Endothelial cell of umbilical vein (primary cell): ENCODE data around the gene IDI2. TPM values are rescaled to one million over a fixed set of nuclear protein-coding genes. Genes with fewer than 3 reads are reported as not detected.
A peak's percentile ranks its signal among the peaks of the same experiment; 100 is the strongest.
"Not testable (repeated sequence)": the region's sequence is repeated elsewhere in the genome, so short reads cannot be mapped to it uniquely, and the experiment has no call there.

Experiments
- BruUV-seq: library from RNA; stranded (reverse); fragments of 400-500 nt; replicated peaks from 2 replicates; lab custom pipeline; 2021; lab: Mats Ljungman, UMichigan
- CTCF ChIA-PET: fragments of 300-600, 350-600 bp; sonication (Branson Sonifier 250); formaldehyde crosslinking; loops from one replicate; lab custom pipeline; 2021; ENCODE audit warnings: antibody characterized with exemption, inconsistent platforms; lab: Charles Lee
- POLR2A ChIA-PET: fragments of 300-600, 350-600 bp; sonication (Branson Sonifier 250); formaldehyde crosslinking; loops from one replicate; lab custom pipeline; 2021; ENCODE audit warnings: antibody characterized with exemption, inconsistent platforms; lab: Charles Lee
- DNase-seq: peaks from one replicate; pipeline ENCODE4 v3.0.0-alpha.2; 2011; ENCODE audit warnings: low read depth, low spot score
- FAIRE-seq: peaks from 2 replicates; lab custom pipeline; 2011; peaks lifted over from hg19 to GRCh38; lab: Jason Lieb, UNC
- H2AFZ ChIP-seq: 2 replicates; pipeline ENCODE4 v1.6.0; 2012; ENCODE audit warnings: low read depth, low read length, control low read depth, inconsistent platforms
- H3K27ac ChIP-seq: 2 replicates; pipeline ENCODE4 v1.5.1; 2011; ENCODE audit warnings: low read depth, mild to moderate bottlenecking, control low read depth, low read length, moderate library complexity; ENCODE audit not compliant: insufficient read depth
- H3K27me3 ChIP-seq, 2 experiments: 2 replicates each; pipeline versions ENCODE4 v1.6.0 to v1.6.1; 2011; ENCODE audit warnings: low read length in 2 of 2, mixed read lengths in 1 of 2; ENCODE audit not compliant: control insufficient read depth in 2 of 2, insufficient read depth in 2 of 2
- H3K36me3 ChIP-seq, 2 experiments: 2 replicates in 1 of 2; 3 replicates in 1 of 2; pipeline ENCODE4 v1.5.1; 2011; ENCODE audit warnings: low read length in 2 of 2, mild to moderate bottlenecking in 1 of 2, moderate library complexity in 1 of 2; ENCODE audit not compliant: control insufficient read depth in 2 of 2, insufficient read depth in 2 of 2; ENCODE audit errors: extremely low read depth in 1 of 2
- H3K4me1 ChIP-seq: 3 replicates; pipeline ENCODE4 v1.5.1; 2011; ENCODE audit warnings: mild to moderate bottlenecking, low read length; ENCODE audit not compliant: control insufficient read depth, insufficient read depth; ENCODE audit errors: extremely low read depth
- H3K4me2 ChIP-seq: 2 replicates; pipeline ENCODE4 v1.6.1; 2011; ENCODE audit warnings: low read length, control low read depth, mixed read lengths; ENCODE audit not compliant: insufficient read depth
- H3K4me3 ChIP-seq, 3 experiments: fragments of 200-600 bp in 1 of 3; sonication (generic), shearing (Covaris generic) in 1 of 3; replicated peaks in 1 of 3; 2 replicates each; pipeline ENCODE4 v1.5.1; 2011 to 2016; ENCODE audit warnings: control low read depth in 3 of 3, low read length in 3 of 3, mild to moderate bottlenecking in 2 of 3, inconsistent platforms in 1 of 3, low read depth in 1 of 3, moderate library complexity in 1 of 3; ENCODE audit not compliant: insufficient read depth in 1 of 3
- H3K79me2 ChIP-seq: 2 replicates; pipeline ENCODE4 v1.6.0; 2012; ENCODE audit warnings: low read length, inconsistent platforms; ENCODE audit not compliant: control insufficient read depth, insufficient read depth
- H3K9ac ChIP-seq: replicated peaks from 2 replicates; pipeline ENCODE3; 2011; ENCODE audit warnings: low read length, control low read depth; ENCODE audit not compliant: insufficient read depth; ENCODE audit errors: extremely low read depth
- H3K9me1 ChIP-seq: replicated peaks from 3 replicates; pipeline ENCODE4 v1.6.0; 2011; ENCODE audit warnings: mild to moderate bottlenecking, low read length; ENCODE audit not compliant: control insufficient read depth, insufficient read depth; ENCODE audit errors: extremely low read depth
- H3K9me3 ChIP-seq: replicated peaks from 2 replicates; pipeline ENCODE4 v1.5.1; 2012; ENCODE audit warnings: low read length, inconsistent platforms; ENCODE audit not compliant: control insufficient read depth, insufficient read depth
- H4K20me1 ChIP-seq: replicated peaks from 2 replicates; pipeline ENCODE3; 2011; ENCODE audit warnings: mild to moderate bottlenecking, low read length; ENCODE audit not compliant: control insufficient read depth, insufficient read depth; ENCODE audit errors: extremely low read depth
- FOS ChIP-seq: IDR thresholded peaks from 2 replicates; pipeline ENCODE4 v1.6.1; 2011; ENCODE audit warnings: mild to moderate bottlenecking, low read length, moderate library complexity, borderline replicate concordance; ENCODE audit not compliant: insufficient read depth
- GATA2 ChIP-seq: IDR thresholded peaks from 2 replicates; pipeline ENCODE4 v1.7.0; 2011; ENCODE audit warnings: low read depth, mild to moderate bottlenecking, moderate library complexity, mixed read lengths, low read length; ENCODE audit not compliant: insufficient read length, insufficient read depth
- JUN ChIP-seq: IDR thresholded peaks from 2 replicates; pipeline ENCODE4 v1.6.1; 2011; ENCODE audit warnings: borderline replicate concordance, low read depth; ENCODE audit not compliant: insufficient read length, insufficient read depth
- MYC ChIP-seq: IDR thresholded peaks from one replicate; pipeline ENCODE4 v1.6.1; 2011; ENCODE audit warnings: mild to moderate bottlenecking, low read depth, low read length
- POLR2A ChIP-seq: IDR thresholded peaks from 2 replicates; pipeline ENCODE4 v1.6.1; 2012; ENCODE audit warnings: low read depth, mild to moderate bottlenecking, control low read depth, low read length
- POLR2AphosphoS5 ChIP-seq: IDR thresholded peaks from 2 replicates; pipeline ENCODE4 v1.6.1; 2012; ENCODE audit warnings: low read depth, mild to moderate bottlenecking, control low read depth, low read length, moderate library complexity; ENCODE audit not compliant: insufficient read depth
- dilution Hi-C: fragments of 300-500 bp; cut with MboI; formaldehyde crosslinking; loops from one replicate; pipeline ENCODE4 v1.15.0; 2019; ENCODE audit warnings: low sequenced_read_pairs; ENCODE audit not compliant: extremely low pct_ligation_motif_present
- intact Hi-C: fragments of 100-400 bp; cut with micrococcal nuclease; formaldehyde crosslinking; loops from one replicate; pipeline ENCODE4 v1.10.0; 2022
- polyA plus RNA-seq, 4 experiments: library from polyadenylated mRNA; depleted of rRNA in 3 of 4; stranded (reverse) in 3 of 4; unstranded in 1 of 4; fragments of >200 nt; gene quantifications; 2 replicates each; pipeline versions ENCODE4 v1.2.1 to v1.2.3, GENCODE V29; 2011 to 2012; ENCODE audit warnings: missing spikeins in 1 of 4
- total RNA-seq: library from RNA; stranded (reverse); gene quantifications from 2 replicates; pipeline ENCODE4 v1.2.3, GENCODE V29; 2021

IDI2 gene
- total and polyA plus RNA-seq, 2 donors (not counting 3 experiments of a cell fraction or from before 2014, with no cell fraction given), result not detected

GRCh38 chr10:1040133-1040532 lies 14.5 kb upstream of the IDI2 start:
- Histone ChIP-seq H3K9me1 (no peaks in the 10 kb centered on the region), H2AFZ (no peak overlapping the region), H3K36me3 (peaks cover 9 to 15% of the 10 kb centered on the region in 2 experiments), H3K9me3 (no peaks in the 10 kb centered on the region), H3K79me2 (peaks cover 22% of the 10 kb centered on the region), H3K27me3 (no peaks in the 10 kb centered on the region), H3K27ac (no peak overlapping the region), H3K9ac (no peak overlapping the region), H3K4me2 (no peak overlapping the region), H4K20me1 (no peaks in the 10 kb centered on the region), H3K4me3 (no peak overlapping the region), H3K4me1 (peaks cover 21% of the 10 kb centered on the region)
- FAIRE-seq (no peak), DNase-seq (no peak)
- TSS peak; percentile 4 for BruUV-seq
- POLR2A ChIA-PET, result no interaction called here
- dilution Hi-C loops, result no loop called here
- CTCF ChIA-PET, result no interaction called here
- intact Hi-C loops, result no loop called here
- TF ChIP-seq GATA2 (no peak), POLR2A (no peak), POLR2AphosphoS5 (no peak), MYC (no peak), FOS (no peak), JUN (no peak)

- H3K9me3 ChIP-seq, H3K9ac ChIP-seq, dilution Hi-C loops, CTCF ChIA-PET, BruUV-seq, H2AFZ ChIP-seq, DNase-seq, FAIRE-seq, H3K4me1 ChIP-seq, H3K9me1 ChIP-seq, H3K79me2 ChIP-seq, intact Hi-C loops, H3K4me3 ChIP-seq, H4K20me1 ChIP-seq, H3K27me3 ChIP-seq, POLR2A ChIA-PET, H3K4me2 ChIP-seq, H3K27ac ChIP-seq: not testable (repeated sequence)
- peaks cover 9 to 15% of the 10 kb centered on the region in 2 experiments for H3K36me3 ChIP-seq
These were observed 13.1 kb upstream of the IDI2 start for GRCh38 chr10:1038769-1039168.
